ENCODE measurements around the gene GOLGA5. TPM values are rescaled to one million over a fixed set of nuclear protein-coding genes. Genes with fewer than 3 reads are reported as not detected.

The GOLGA5 gene
- total RNA-seq, 1 donor from 2014 or later = 23.4 TPM

GRCh38 chr14:92794547-92794941 lies 439 bp downstream of the GOLGA5 start:
- peak overlapping the region; percentile 100 for H3K4me3 ChIP-seq (ENCODE audit: low read depth, low read length)
- no peak for DNase-seq (ENCODE audit: low read depth)
- no peak for TF ChIP-seq CTCF (conservative IDR thresholded peaks at IDR 0.05; ENCODE audit: low read depth, low read length)

GRCh38 chr14:92794961-92795360 lies 856 bp downstream of the GOLGA5 start:
- TF ChIP-seq CTCF (conservative IDR thresholded peaks at IDR 0.05; ENCODE audit: low read depth, low read length) = no peak
- DNase-seq (ENCODE audit: low read depth) = no peak
- H3K4me3 ChIP-seq (ENCODE audit: low read depth, low read length) = peak overlapping the region; percentile 100

- no peak for TF ChIP-seq CTCF (conservative IDR thresholded peaks at IDR 0.05; ENCODE audit: low read depth, low read length)
- no peak overlapping the region for H3K4me3 ChIP-seq (ENCODE audit: low read depth, low read length)
- DNase-seq (ENCODE audit: low read depth) = no peak
Observed at GRCh38 chr14:92797935-92798653, 4.0 kb downstream of the GOLGA5 start.

GRCh38 chr14:92798811-92799210 lies 4.7 kb downstream of the GOLGA5 start:
- no peak for TF ChIP-seq CTCF (conservative IDR thresholded peaks at IDR 0.05; ENCODE audit: low read depth, low read length)
- DNase-seq (ENCODE audit: low read depth) = no peak
- no peak overlapping the region for H3K4me3 ChIP-seq (ENCODE audit: low read depth, low read length)

GRCh38 chr14:92800012-92800411 lies 5.9 kb downstream of the GOLGA5 start:
- no peak for DNase-seq (ENCODE audit: low read depth)
- no peak overlapping the region for H3K4me3 ChIP-seq (ENCODE audit: low read depth, low read length)
- TF ChIP-seq CTCF (conservative IDR thresholded peaks at IDR 0.05; ENCODE audit: low read depth, low read length) = no peak

GRCh38 chr14:92800525-92800924 lies 6.4 kb downstream of the GOLGA5 start:
- TF ChIP-seq CTCF (conservative IDR thresholded peaks at IDR 0.05; ENCODE audit: low read depth, low read length) = no peak
- no peak for DNase-seq (ENCODE audit: low read depth)
- H3K4me3 ChIP-seq (ENCODE audit: low read depth, low read length) = no peak overlapping the region

GRCh38 chr14:92801917-92802316 lies 7.8 kb downstream of the GOLGA5 start:
- TF ChIP-seq CTCF (conservative IDR thresholded peaks at IDR 0.05; ENCODE audit: low read depth, low read length) = no peak
- H3K4me3 ChIP-seq (ENCODE audit: low read depth, low read length) = no peak overlapping the region
- no peak for DNase-seq (ENCODE audit: low read depth)
